NCI-H128 (cell line): Measurements from ENCODE around the gene GOLM1.

Experiments used
- DNase-seq: peaks from one replicate; lab custom pipeline; 2025; ENCODE audit not compliant: unreplicated experiment; lab: John Stamatoyannopoulos, UW

Gene GOLM1

GRCh38 chr9:86046930-86047341 lies 52.4 kb downstream of the GOLM1 start:
- DNase-seq = no peak

DNA sequence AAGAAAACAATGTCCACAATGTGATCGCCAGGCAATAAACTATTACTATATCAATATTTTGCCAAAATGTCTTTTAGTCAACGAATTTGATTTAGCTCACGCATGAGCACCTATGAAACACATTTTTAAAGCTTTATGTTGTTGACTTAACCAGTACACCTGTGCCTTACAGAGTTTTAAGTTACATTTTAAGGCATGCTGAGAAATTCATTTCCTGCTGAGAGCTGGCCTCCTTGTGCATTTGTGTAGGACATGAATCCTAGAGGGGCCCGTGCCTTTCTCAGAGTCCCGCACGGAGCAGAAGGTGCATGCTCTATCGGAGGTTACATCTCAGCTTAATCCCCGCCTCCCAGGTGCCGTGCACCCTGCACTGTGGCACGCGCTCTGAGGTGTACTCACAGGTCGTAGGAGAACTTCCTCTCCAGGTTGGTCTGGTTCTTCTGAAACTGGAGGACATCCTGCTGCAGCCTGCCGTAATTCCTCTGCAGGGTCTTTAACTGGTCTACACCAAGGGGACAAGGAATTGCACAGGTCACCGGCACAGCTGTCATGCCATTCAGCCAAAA lies 53.2 kb downstream of the GOLM1 start:
- no peak for DNase-seq

DNA sequence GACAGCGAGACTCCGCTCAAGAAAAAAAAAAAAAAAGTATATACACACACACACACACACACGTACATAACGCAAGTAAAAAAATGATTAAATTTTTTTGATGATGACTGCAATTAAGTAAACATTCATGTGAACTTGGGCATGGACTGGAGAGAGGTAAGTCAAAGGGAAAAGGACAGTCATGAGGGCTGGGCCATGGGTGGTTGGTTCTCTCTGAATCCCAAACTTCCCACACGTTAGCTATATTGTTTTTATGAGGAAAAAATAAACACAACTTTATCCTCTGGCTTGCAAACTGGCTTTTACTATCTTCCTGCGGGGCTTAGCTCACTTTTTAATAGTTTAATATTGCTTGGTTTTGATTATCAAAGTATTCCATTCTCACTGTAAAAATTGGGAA lies 53.7 kb downstream of the GOLM1 start:
- DNase-seq = no peak

GRCh38 chr9:86043999-86044398 lies 55.4 kb downstream of the GOLM1 start:
- DNase-seq = no peak

GRCh38 chr9:86043586-86043985 lies 55.8 kb downstream of the GOLM1 start:
- DNase-seq = no peak

GRCh38 chr9:86042199-86042978 lies 57.0 kb downstream of the GOLM1 start:
- no peak for DNase-seq

DNA sequence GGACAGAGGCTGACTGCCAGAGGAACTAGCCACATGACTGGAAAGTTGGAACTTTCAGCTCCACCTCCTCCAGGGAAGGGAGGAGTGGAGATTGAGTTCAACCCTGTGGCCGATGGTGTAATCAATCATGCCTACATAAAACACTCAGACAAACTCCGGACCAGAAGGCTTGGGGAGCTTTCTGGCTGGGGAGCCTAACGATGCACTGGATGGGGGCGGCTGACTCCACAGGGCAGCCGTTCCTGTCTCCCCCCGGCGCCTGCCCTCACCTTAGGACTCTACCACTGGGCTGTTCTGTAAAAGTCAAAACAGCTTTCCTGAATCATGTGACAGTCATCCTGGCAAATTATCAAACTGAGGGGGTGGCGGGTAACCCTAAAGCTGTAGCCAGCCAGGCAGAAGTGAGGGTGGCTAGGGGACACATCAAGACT lies 58.0 kb downstream of the GOLM1 start:
- no peak for DNase-seq

- DNase-seq = no peak
Observed at GRCh38 chr9:86040861-86041155, 58.5 kb downstream of the GOLM1 start.

GRCh38 chr9:86039991-86040860 lies 59.1 kb downstream of the GOLM1 start:
- no peak for DNase-seq

GRCh38 chr9:86036555-86036954 lies 62.8 kb downstream of the GOLM1 start:
- DNase-seq = no peak

DNA sequence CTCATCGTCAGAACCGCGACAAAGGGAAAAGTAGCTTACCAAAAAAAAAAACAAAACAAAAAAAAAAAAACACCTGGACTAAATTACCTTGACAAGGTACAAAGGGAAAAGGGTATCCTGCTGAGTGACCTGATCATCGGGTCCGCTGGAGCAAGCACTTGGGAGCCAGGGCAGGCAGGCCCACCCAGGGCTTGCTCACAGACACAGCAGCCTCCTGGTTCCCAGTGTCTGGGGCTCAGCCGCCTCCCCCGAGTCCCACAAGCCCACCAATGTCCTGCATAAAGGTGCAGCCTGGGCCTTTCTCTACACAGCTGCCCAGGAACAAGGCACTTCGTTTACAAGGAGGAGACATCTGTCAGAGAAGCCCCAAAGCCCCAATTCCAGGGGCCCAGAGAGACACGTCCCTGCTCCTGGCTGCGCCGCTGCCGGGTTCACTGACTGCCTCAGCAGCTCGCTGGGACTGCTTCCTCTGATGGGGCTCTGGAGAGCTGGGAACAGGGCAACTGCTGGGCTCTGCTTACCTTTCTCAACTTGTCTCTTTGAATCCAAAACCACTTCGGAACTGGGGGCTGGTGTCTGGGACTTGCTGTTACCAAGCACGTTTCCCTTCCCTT lies 63.4 kb downstream of the GOLM1 start:
- DNase-seq = no peak

DNA sequence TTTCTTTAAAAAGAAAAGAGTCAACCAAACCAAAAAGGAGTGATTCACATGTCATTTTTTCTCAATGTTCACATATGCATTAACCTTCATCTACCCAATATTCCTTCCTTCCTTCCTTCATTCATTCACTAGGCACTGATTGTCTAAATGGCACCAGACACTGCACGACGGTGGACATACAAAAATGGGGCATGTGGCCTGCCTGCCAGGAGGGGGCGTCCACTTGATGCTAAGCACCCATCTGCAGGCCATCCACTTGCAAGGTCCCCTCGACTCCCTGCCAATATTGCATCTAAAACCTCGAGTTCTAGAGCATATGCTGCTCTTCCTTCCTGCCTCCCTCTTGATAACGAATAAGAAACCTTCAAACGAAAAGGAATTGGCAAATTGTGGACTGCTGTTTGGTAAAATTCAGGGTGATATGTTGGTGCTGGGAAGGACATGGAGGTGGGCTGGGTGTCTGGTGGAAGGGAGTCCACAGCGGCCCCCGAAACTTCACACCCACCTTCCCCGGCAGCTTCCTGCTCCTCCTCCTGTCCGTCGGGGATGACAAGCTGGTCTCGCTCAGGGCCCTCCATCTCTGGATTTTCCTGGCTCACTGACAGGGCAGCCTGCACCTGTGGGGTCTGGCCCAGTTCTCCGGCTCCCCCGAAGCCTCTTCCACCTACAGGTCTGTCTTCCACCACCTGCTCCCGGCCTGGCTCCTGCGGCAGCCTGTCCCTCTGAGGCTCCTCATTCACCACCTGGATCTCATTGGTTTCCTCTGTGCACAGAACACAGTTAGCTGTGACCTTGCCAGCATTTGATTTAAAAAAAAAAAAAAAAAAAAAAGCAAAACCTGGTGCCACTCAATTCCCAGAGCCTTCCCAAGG lies 64.3 kb downstream of the GOLM1 start:
- no peak for DNase-seq

GRCh38 chr9:86027767-86028166 lies 71.6 kb downstream of the GOLM1 start:
- DNase-seq = no peak

GRCh38 chr9:86022687-86023266 lies 76.6 kb downstream of the GOLM1 start:
- no peak for DNase-seq

GRCh38 chr9:86021166-86021565 lies 78.2 kb downstream of the GOLM1 start:
- no peak for DNase-seq

DNA sequence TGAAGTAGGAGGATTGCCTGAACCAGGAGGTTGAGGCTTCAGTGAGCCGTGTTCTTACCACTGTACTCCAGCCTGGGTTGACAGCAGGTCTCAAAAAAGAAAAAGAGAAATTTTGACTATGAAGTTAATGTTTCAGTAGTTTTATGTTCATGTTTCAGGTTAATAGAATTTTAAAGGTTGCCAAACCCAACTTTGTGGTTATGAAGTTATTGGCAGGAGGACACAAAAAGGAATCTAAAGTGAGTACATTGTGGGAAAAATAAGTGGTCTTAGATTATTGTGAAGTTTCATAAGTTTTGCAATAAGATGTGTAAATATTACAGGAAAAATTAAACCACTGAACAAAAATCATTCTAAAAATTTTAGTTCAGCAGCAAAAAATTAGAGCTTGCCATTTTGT lies 78.6 kb downstream of the GOLM1 start:
- no peak for DNase-seq

- no peak for DNase-seq
Observed at GRCh38 chr9:86009133-86009532, 90.2 kb downstream of the GOLM1 start.

- DNase-seq = no peak
Observed at GRCh38 chr9:86005253-86005775, 94.0 kb downstream of the GOLM1 start.

DNA sequence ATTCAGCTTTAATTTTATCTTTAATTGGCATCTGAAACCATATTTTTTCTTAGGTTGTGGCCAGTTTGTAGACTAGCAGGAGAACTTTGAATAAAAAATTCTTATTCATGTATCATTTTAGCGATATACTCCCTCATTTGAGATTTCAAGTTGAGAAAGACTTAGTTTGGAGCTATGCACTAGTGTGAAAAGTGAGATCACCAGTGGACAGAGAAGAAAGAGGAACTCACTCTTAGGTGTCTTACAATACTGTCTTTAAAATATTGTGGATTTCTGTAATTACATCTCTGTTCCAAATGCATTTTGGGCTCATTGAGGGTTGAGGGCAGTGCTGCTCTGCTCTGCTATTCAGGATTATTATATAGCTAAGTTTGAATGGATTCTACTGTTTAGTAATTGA lies 103.8 kb downstream of the GOLM1 start:
- DNase-seq = no peak

- DNase-seq = no peak
Observed at GRCh38 chr9:85995097-85995496, 104.3 kb downstream of the GOLM1 start.
